ENCODE measurements around the gene SPATA16.
"Not testable (repeated sequence)": the region's sequence is repeated elsewhere in the genome, so short reads cannot be mapped to it uniquely, and the experiment has no call there.

Gene SPATA16

DNA sequence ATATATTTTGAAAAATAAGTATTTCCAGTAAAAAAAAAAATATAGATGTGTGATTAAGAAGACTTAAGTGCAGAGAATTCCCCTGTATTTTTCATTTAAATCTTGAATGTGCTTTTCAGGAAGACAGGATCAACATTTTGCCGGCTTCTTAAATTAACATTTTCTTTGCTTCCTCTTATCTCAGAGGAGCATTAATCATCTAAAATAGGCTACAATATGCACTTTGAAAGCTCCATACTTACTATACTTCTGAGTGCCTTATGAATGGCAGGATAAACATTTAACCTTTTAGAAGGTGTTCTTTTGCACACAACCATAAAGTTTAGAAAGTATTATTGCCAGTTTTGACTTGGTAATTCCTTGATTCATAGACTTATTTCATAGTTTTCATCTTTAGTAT, 226.2 kb downstream of the SPATA16 start:
- no peak overlapping the region for H3K27ac ChIP-seq (ENCODE audit: low read depth, low read length)

GRCh38 chr3:172913911-172914655, 227.0 kb downstream of the SPATA16 start:
- Histone ChIP-seq H3K4me3 (ENCODE audit: low read length) (no peak overlapping the region), H3K27ac (ENCODE audit: low read depth, low read length) (no peak overlapping the region), H3K36me3 (ENCODE audit: insufficient read depth, low read length) (no peaks in the 10 kb centered on the region), H3K27me3 (ENCODE audit: insufficient read depth, low read length) (no peaks in the 10 kb centered on the region), H3K9me3 (ENCODE audit: insufficient read depth, low read depth, low read length) (no peaks in the 10 kb centered on the region), H3K4me1 (ENCODE audit: insufficient read depth, low read length) (peaks cover 29% of the 10 kb centered on the region), H3K9ac (ENCODE audit: low read depth, low read length) (no peak overlapping the region)
- 96% methylated on average over 4 of the region's 5 CpGs for WGBS

More for the DNA sequence above, 226.2 kb downstream of the SPATA16 start:
- Histone ChIP-seq H3K4me3 (ENCODE audit: low read length) (no peak overlapping the region), H3K36me3 (ENCODE audit: insufficient read depth, low read length) (no peaks in the 10 kb centered on the region), H3K9me3 (ENCODE audit: insufficient read depth, low read depth, low read length) (no peaks in the 10 kb centered on the region), H3K4me1 (ENCODE audit: insufficient read depth, low read length) (peaks cover 32% of the 10 kb centered on the region), H3K27me3 (ENCODE audit: insufficient read depth, low read length) (no peaks in the 10 kb centered on the region), H3K9ac (ENCODE audit: low read depth, low read length) (no peak overlapping the region)
- 84% methylated on average over 1 of the region's 1 CpG for WGBS

- Histone ChIP-seq H3K4me1 (ENCODE audit: insufficient read depth, low read length) (peaks cover under 1% of the 10 kb centered on the region; the same call in 1 of the 2 replicates), H3K27ac (ENCODE audit: low read depth, low read length) (no peak overlapping the region), H3K4me3 (ENCODE audit: low read length) (no peak overlapping the region), H3K36me3 (ENCODE audit: insufficient read depth, low read length) (no peaks in the 10 kb centered on the region), H3K9me3 (ENCODE audit: insufficient read depth, low read depth, low read length) (no peaks in the 10 kb centered on the region), H3K27me3 (ENCODE audit: insufficient read depth, low read length) (no peaks in the 10 kb centered on the region), H3K9ac (ENCODE audit: low read depth, low read length) (no peak overlapping the region)
- 100% methylated on average over 3 of the region's 3 CpGs for WGBS
Observed at GRCh38 chr3:172911142-172911541, 229.9 kb downstream of the SPATA16 start.

- Histone ChIP-seq H3K27ac (ENCODE audit: low read depth, low read length) (no peak overlapping the region), H3K9ac (ENCODE audit: low read depth, low read length) (no peak overlapping the region), H3K4me3 (ENCODE audit: low read length) (no peak overlapping the region), H3K36me3 (ENCODE audit: insufficient read depth, low read length) (no peaks in the 10 kb centered on the region), H3K9me3 (ENCODE audit: insufficient read depth, low read depth, low read length) (no peaks in the 10 kb centered on the region), H3K4me1 (ENCODE audit: insufficient read depth, low read length) (peaks cover 12% of the 10 kb centered on the region), H3K27me3 (ENCODE audit: insufficient read depth, low read length) (no peaks in the 10 kb centered on the region)
- WGBS = 92% methylated on average over 2 of the region's 2 CpGs
Observed at GRCh38 chr3:172908771-172909270, 232.2 kb downstream of the SPATA16 start.

DNA sequence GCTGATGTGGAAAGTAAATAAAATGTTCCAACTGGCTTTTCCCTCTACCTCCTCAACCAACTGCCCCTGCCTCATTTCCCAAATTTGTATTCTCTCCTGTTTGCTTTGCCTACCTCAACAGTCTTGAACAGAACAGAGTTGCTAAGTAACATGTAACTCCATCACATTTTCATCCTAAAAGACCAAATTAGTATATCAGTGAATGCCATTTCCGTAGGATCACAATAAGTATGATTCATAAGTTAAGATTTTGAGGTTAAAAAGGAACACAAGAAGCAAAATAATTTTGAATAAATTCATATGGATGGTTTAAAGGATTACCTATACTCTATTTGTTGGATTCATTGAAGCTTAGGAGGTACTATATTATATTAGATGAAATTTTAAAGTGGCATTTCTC, 235.6 kb downstream of the SPATA16 start:
- no peak overlapping the region for H3K4me3 ChIP-seq (ENCODE audit: low read length)
- H3K9me3 ChIP-seq (ENCODE audit: insufficient read depth, low read depth, low read length) = no peaks in the 10 kb centered on the region
- WGBS = 100% methylated on average over 1 of the region's 1 CpG
- no peaks in the 10 kb centered on the region for H3K27me3 ChIP-seq (ENCODE audit: insufficient read depth, low read length)
- no peaks in the 10 kb centered on the region for H3K36me3 ChIP-seq (ENCODE audit: insufficient read depth, low read length)
- H3K9ac ChIP-seq (ENCODE audit: low read depth, low read length) = no peak overlapping the region
- peaks cover 12% of the 10 kb centered on the region for H3K4me1 ChIP-seq (ENCODE audit: insufficient read depth, low read length)
- H3K27ac ChIP-seq (ENCODE audit: low read depth, low read length) = no peak overlapping the region

DNA sequence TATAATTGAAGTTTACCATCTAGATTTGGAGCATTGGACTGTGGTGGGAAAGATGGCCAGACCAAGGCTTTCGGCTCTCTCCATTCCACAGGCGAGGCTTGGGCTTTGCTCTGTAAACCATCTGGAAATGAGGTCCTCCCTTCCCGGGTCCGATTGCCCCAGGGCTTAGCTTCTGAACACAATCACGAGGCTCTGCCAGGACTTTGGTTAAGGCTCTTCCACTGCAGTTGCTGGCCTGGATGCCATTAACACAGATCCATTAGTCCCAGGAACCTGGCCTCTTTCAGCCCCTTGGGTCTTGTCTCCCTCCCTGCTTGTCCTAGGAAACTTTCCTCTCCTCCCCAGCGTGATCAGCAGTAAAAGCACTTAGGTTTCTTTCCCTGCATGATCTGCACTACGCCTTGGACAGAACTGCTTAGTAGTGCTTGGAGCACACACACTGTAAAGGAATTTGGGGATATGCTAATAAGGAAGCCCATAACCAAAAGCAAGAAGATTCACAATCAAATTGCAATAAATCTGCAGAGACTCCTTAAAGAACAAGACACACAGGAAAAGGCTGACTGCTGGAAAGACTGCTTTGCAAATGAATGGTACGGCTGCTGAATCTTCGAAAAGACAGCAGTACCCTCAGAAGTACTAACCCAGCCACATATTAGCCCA, 236.2 kb downstream of the SPATA16 start:
- Histone ChIP-seq H3K9ac (ENCODE audit: low read depth, low read length) (no peak overlapping the region), H3K27me3 (ENCODE audit: insufficient read depth, low read length) (no peaks in the 10 kb centered on the region), H3K27ac (ENCODE audit: low read depth, low read length) (no peak overlapping the region), H3K9me3 (ENCODE audit: insufficient read depth, low read depth, low read length) (no peaks in the 10 kb centered on the region), H3K4me1 (ENCODE audit: insufficient read depth, low read length) (peaks cover 12% of the 10 kb centered on the region), H3K36me3 (ENCODE audit: insufficient read depth, low read length) (no peaks in the 10 kb centered on the region), H3K4me3 (ENCODE audit: low read length) (no peak overlapping the region)
- 74% methylated on average over 9 of the region's 9 CpGs for WGBS

DNA sequence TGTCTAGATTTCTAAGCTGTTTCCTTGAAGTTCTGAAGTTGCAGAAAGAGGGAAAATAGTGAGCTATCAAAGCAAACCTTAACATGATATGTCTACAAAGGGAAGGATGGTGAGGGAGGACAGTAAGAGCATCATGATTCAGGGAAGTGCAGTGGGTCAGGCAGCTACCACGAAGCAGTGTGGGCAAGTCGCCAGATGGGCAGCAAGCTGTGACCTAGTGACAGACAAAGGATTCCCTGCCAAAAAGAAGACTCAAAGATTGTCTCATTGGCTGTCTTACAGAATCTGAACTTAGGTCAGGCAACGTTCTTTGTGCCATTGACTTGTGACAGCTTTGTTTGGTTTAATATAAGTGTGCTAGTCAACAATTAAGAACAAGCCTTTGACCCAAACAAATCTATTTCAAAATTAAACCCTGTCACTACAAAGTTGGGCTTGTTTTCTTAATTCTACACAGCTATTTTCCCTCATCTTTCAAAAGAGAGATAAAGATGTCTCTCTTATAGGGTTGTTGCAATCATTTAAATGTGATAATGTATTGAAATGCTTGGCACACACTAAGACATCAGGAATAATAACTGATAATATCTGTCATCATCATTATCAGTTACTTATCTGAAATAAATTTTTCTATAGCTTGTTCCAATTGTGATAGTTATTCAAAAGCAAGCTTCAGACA, 237.3 kb downstream of the SPATA16 start:
- Histone ChIP-seq H3K27me3 (ENCODE audit: insufficient read depth, low read length) (no peaks in the 10 kb centered on the region), H3K4me1 (ENCODE audit: insufficient read depth, low read length) (peaks cover 12% of the 10 kb centered on the region)
- 83% methylated on average over 3 of the region's 3 CpGs for WGBS

DNA sequence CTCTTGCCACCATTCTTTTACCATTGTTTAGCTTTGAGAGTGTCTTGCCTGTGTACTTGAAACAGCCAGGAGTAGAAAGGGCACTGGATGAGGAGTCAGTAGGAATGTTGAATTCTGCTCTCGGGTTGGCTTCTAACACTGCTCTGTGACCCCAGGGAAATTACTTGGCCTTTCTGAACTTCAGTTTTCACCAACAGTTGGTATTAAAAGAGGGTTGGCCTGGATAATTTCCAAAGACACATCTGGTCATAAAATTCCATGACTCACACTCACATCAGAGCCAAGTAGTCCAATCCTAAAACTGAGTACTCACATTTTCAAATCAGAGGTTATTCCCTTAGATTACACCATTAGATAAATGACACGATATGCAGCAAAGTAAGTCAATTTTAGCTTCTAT, 248.9 kb downstream of the SPATA16 start:
- H3K4me1 ChIP-seq (ENCODE audit: insufficient read depth, low read length) = no peaks in the 10 kb centered on the region
- H3K27ac ChIP-seq (ENCODE audit: low read depth, low read length) = no peak overlapping the region
- H3K9me3 ChIP-seq (ENCODE audit: insufficient read depth, low read depth, low read length) = no peaks in the 10 kb centered on the region
- WGBS = 43% methylated on average over 2 of the region's 2 CpGs
- H3K4me3 ChIP-seq (ENCODE audit: low read length) = no peak overlapping the region
- no peaks in the 10 kb centered on the region for H3K27me3 ChIP-seq (ENCODE audit: insufficient read depth, low read length)
- no peaks in the 10 kb centered on the region for H3K36me3 ChIP-seq (ENCODE audit: insufficient read depth, low read length)
- H3K9ac ChIP-seq (ENCODE audit: low read depth, low read length) = no peak overlapping the region

More for the DNA sequence above, 237.3 kb downstream of the SPATA16 start:
- H3K9me3 ChIP-seq (ENCODE audit: insufficient read depth, low read depth, low read length) = no peaks in the 10 kb centered on the region
- H3K27ac ChIP-seq (ENCODE audit: low read depth, low read length) = no peak overlapping the region
- H3K4me3 ChIP-seq (ENCODE audit: low read length) = no peak overlapping the region
- no peaks in the 10 kb centered on the region for H3K36me3 ChIP-seq (ENCODE audit: insufficient read depth, low read length)
- H3K9ac ChIP-seq (ENCODE audit: low read depth, low read length) = no peak overlapping the region

GRCh38 chr3:172885704-172886103, 255.3 kb downstream of the SPATA16 start:
- Histone ChIP-seq H3K9ac (ENCODE audit: low read depth, low read length) (no peak overlapping the region), H3K4me1 (ENCODE audit: insufficient read depth, low read length) (no peaks in the 10 kb centered on the region), H3K9me3 (ENCODE audit: insufficient read depth, low read depth, low read length) (no peaks in the 10 kb centered on the region), H3K27me3 (ENCODE audit: insufficient read depth, low read length) (no peaks in the 10 kb centered on the region), H3K36me3 (ENCODE audit: insufficient read depth, low read length) (no peaks in the 10 kb centered on the region), H3K4me3 (ENCODE audit: low read length) (no peak overlapping the region), H3K27ac (ENCODE audit: low read depth, low read length) (no peak overlapping the region)
- 95% methylated on average over 1 of the region's 2 CpGs for WGBS

DNA sequence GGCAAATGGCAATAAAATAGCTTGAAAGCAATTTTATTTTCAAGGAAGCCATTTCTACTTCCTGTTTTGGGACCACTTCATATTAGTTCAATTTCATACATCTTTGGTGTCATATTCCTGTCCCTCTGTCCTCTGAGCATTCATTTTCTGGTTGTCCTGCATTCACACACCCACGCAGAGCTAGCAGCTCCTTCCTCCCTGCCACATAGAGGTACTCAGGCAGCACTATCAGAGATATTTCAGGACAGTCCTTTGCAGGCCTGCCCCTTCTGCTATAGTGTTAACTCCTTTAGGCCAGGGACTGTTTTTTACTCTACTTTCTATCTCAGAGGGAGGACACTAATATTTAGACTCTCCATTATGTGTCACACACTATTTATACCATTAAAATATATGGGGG, 258.5 kb downstream of the SPATA16 start:
- Histone ChIP-seq H3K36me3 (ENCODE audit: insufficient read depth, low read length) (no peaks in the 10 kb centered on the region), H3K27ac (ENCODE audit: low read depth, low read length) (no peak overlapping the region), H3K9ac (ENCODE audit: low read depth, low read length) (no peak overlapping the region), H3K9me3 (ENCODE audit: insufficient read depth, low read depth, low read length) (peaks cover 14% of the 10 kb centered on the region), H3K4me3 (ENCODE audit: low read length) (no peak overlapping the region), H3K4me1 (ENCODE audit: insufficient read depth, low read length) (no peaks in the 10 kb centered on the region), H3K27me3 (ENCODE audit: insufficient read depth, low read length) (no peaks in the 10 kb centered on the region)
- WGBS = 88% methylated on average over 1 of the region's 1 CpG

GRCh38 chr3:172879381-172879780, 261.7 kb downstream of the SPATA16 start:
- H3K27ac ChIP-seq (ENCODE audit: low read depth, low read length); H3K9ac ChIP-seq (ENCODE audit: low read depth, low read length); H3K27me3 ChIP-seq (ENCODE audit: insufficient read depth, low read length); H3K4me3 ChIP-seq (ENCODE audit: low read length); H3K36me3 ChIP-seq (ENCODE audit: insufficient read depth, low read length): not testable (repeated sequence)
- peaks cover 30% of the 10 kb centered on the region for H3K4me1 ChIP-seq (ENCODE audit: insufficient read depth, low read length)
- 92% methylated on average over 2 of the region's 2 CpGs for WGBS
- H3K9me3 ChIP-seq (ENCODE audit: insufficient read depth, low read depth, low read length) = peaks cover 14% of the 10 kb centered on the region
